PFSK-1 (cell line): ENCODE measurements around the gene FADD.

ENCODE experiments used
- FOXP2 ChIP-seq: optimal IDR thresholded peaks from 2 replicates; pipeline ENCODE3; 2011; ENCODE audit warnings: borderline replicate concordance, control low read depth, inconsistent platforms; ENCODE audit not compliant: insufficient read depth; ENCODE audit errors: extremely low read length, extremely low read depth
- POLR2AphosphoS5 ChIP-seq: IDR thresholded peaks from 2 replicates; pipeline ENCODE4 v1.6.1; 2012; ENCODE audit warnings: low read depth, mild to moderate bottlenecking, control low read depth, low read length, moderate library complexity
- SIN3A ChIP-seq: IDR thresholded peaks from 2 replicates; pipeline ENCODE4 v1.6.1; 2012; ENCODE audit warnings: mild to moderate bottlenecking, low read length, moderate library complexity, borderline replicate concordance; ENCODE audit not compliant: insufficient read depth
- TAF1 ChIP-seq: IDR thresholded peaks from 2 replicates; pipeline ENCODE4 v1.6.1; 2012; ENCODE audit warnings: low read length, control low read depth, borderline replicate concordance; ENCODE audit not compliant: insufficient read depth
- TF ChIP-seq, protein P1 (sequence below), 2 experiments: IDR thresholded peaks; 2 replicates each; pipeline versions ENCODE4 v1.6.1 to v1.8.0; 2011 to 2012; ENCODE audit warnings: low read depth in 2 of 2, low read length in 2 of 2, control low read depth in 1 of 2, inconsistent platforms in 1 of 2, mild to moderate bottlenecking in 1 of 2, moderate library complexity in 1 of 2; ENCODE audit not compliant: insufficient read depth in 1 of 2

FADD gene

DNA sequence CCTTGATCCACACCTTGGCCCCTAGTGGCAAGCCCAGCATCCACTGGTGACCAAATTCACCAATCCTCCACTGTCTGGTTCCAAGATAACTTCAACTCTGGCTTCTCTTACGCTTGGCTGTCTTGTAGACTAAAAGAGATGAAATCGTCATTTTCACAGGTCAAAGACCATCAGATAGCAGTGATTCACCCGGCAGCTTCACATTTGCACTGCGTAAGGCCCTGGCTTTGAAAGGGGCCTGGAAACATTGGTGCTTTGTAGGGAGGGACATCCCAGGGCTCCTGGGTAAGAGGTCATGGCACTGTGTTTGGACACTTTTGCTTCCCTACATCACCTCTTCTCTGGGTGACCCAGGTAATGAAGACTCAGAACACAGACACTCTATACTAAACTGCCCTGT is 30.1 kb upstream of the FADD start:
- TF ChIP-seq POLR2AphosphoS5 (no peak), SIN3A (no peak), TAF1 (no peak)
- TF ChIP-seq, protein P1, sequence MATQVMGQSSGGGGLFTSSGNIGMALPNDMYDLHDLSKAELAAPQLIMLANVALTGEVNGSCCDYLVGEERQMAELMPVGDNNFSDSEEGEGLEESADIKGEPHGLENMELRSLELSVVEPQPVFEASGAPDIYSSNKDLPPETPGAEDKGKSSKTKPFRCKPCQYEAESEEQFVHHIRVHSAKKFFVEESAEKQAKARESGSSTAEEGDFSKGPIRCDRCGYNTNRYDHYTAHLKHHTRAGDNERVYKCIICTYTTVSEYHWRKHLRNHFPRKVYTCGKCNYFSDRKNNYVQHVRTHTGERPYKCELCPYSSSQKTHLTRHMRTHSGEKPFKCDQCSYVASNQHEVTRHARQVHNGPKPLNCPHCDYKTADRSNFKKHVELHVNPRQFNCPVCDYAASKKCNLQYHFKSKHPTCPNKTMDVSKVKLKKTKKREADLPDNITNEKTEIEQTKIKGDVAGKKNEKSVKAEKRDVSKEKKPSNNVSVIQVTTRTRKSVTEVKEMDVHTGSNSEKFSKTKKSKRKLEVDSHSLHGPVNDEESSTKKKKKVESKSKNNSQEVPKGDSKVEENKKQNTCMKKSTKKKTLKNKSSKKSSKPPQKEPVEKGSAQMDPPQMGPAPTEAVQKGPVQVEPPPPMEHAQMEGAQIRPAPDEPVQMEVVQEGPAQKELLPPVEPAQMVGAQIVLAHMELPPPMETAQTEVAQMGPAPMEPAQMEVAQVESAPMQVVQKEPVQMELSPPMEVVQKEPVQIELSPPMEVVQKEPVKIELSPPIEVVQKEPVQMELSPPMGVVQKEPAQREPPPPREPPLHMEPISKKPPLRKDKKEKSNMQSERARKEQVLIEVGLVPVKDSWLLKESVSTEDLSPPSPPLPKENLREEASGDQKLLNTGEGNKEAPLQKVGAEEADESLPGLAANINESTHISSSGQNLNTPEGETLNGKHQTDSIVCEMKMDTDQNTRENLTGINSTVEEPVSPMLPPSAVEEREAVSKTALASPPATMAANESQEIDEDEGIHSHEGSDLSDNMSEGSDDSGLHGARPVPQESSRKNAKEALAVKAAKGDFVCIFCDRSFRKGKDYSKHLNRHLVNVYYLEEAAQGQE (IDR thresholded peaks at IDR 0.05; ENCODE audit: insufficient read depth in 1 of 2, low read depth in 2 of 2, low read length in 2 of 2) = no peak

DNA sequence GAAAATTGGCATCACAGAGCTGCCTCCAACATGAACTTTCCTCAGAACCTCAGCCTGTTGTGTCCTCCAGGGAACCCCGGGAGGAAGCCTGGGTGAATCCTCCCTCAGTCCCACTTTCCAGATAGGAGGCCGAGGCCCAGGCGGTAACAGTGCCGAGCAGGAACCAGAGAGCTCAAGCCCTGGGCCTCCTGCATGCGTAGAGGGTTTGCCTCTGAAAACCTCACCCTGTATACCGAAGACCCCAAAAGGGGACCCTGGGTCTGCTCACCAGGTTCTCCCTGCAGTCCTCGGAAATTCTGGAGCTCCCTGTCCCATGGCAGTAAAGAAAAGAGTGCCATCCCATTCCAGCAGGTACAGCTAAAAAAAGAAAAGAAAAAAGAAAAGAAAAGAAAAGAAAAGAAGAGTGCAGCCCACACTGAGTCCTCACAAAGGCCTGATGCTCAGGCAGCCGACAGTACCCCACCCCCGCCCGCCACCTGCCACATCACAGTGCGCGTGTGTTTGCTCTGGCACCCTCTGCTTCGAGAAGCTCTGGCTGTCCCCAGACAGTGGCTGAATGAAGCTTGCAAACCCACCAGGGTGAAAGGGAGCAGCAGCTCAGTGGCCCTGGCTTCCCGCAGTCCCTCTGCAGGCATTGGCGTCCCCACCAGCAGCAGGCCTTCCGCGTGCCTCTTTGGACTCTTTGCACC is 28.4 kb upstream of the FADD start:
- TF ChIP-seq POLR2AphosphoS5 (no peak), FOXP2 (no peak), TAF1 (no peak), SIN3A (no peak)
- TF ChIP-seq, protein P1 (IDR thresholded peaks at IDR 0.05; ENCODE audit: insufficient read depth in 1 of 2, low read depth in 2 of 2, low read length in 2 of 2) = no peak

DNA sequence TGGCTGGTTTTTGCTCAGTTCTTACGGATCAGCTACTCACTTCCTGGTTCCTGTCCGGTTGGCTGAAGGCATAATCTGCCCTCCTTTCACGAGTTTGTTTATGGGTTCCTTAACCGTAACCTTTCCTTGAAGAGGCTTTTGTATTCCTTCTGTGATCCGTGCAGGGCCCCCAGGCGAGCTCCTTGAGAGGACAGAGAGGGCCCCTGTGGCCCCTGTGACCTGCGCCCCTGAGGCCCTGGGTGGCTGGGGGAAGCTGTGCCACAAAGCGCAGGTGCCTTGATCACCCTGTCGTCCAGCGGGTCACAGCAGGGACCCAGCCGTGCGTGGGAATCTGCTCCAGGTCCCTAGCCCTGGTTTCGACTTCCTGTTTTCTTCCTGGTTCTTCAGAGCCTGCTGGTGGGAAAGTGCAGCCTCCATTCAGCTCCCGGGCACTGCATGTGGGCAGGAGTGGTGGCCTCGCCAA is 27.8 kb upstream of the FADD start:
- TF ChIP-seq, protein P1 (IDR thresholded peaks at IDR 0.05; ENCODE audit: insufficient read depth in 1 of 2, low read depth in 2 of 2, low read length in 2 of 2) = no peak
- TF ChIP-seq TAF1 = no peak
- TF ChIP-seq POLR2AphosphoS5 = no peak
- TF ChIP-seq FOXP2 = no peak
- TF ChIP-seq SIN3A = no peak

DNA sequence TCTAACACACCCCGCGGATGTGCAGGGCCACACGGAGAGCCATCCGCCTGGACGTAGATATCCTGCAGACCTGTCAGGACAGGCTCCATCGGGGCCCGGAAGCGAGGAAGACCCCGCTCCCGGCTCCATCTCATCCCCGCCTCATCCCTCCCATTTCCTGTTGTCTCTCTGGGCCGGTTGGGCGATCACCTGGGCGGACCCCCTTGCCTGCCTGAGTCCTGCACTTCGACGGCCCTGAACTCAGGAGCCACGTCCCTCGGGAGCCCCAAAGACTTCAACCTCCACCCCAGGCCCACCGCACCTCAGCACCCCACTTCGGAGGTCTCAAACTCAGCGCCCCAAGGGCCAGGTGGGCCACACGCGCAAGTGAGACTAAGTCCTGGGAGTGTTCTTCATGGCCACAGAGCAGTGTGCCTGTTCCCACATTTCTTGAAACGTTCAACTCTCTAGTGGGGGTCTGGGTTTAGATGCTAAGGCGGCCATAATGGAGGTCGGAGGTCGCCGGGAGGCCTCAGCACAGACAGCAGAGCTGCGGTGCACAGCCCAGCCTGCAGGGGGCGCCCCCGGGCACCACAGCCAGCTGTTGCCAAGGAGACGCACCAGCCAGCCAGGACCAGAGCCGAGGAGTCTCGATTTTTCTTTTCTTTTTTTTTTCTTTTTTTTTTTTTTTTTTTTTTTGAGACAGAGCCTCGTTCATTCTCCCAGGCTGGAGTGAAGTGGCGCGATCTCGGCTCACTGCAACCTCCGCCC is 26.0 kb upstream of the FADD start:
- no peak for TF ChIP-seq SIN3A
- TF ChIP-seq, protein P1 (IDR thresholded peaks at IDR 0.05; ENCODE audit: insufficient read depth in 1 of 2, low read depth in 2 of 2, low read length in 2 of 2) = no peak
- TF ChIP-seq FOXP2 = no peak
- TF ChIP-seq POLR2AphosphoS5 = no peak
- no peak for TF ChIP-seq TAF1
